Rectal smooth muscle tissue (tissue), 1 donor: Measurements from ENCODE around the gene ADCY1.
A peak's percentile ranks its signal among the peaks of the same experiment; 100 is the strongest.
"Not testable (repeated sequence)": the region's sequence is repeated elsewhere in the genome, so short reads cannot be mapped to it uniquely, and the experiment has no call there.

ENCODE experiments used
- H3K27ac ChIP-seq: one replicate; pipeline ENCODE4 v1.7.0; 2013; ENCODE audit warnings: low read depth, low read length, inconsistent platforms
- H3K27me3 ChIP-seq: one replicate; pipeline ENCODE4 v1.7.0; 2013; ENCODE audit warnings: low read length; ENCODE audit not compliant: control insufficient read depth, insufficient read depth
- H3K36me3 ChIP-seq: one replicate; pipeline ENCODE4 v1.7.0; 2013; ENCODE audit warnings: low read length; ENCODE audit not compliant: control insufficient read depth, insufficient read depth
- H3K4me1 ChIP-seq: one replicate; pipeline ENCODE4 v1.7.0; 2013; ENCODE audit warnings: low read length; ENCODE audit not compliant: control insufficient read depth, insufficient read depth
- H3K4me3 ChIP-seq: one replicate; pipeline ENCODE4 v1.7.0; 2013; ENCODE audit warnings: low read length
- H3K9ac ChIP-seq: one replicate; pipeline ENCODE4 v1.7.0; 2013; ENCODE audit warnings: low read length

The ADCY1 gene

DNA sequence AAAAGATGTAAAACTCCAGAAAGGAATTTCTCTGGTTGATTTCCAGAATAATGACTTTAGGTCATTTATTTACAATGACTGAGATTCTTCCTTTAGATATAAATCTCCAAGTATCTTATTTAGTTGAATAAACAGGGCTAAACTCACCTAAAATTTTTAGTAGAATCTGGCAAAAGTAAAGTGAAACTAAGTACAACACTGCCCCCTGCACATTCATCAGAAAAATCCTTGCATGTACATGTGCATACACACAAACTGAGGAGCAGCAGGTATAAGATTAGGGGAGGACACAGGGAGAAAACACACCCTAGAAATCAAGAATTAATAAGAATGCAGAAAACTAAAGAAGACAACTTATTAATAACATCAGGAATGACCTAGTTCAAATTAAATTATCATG lies 174.8 kb downstream of the ADCY1 start:
- not testable (repeated sequence) for H3K4me3 ChIP-seq, H3K27ac ChIP-seq, H3K27me3 ChIP-seq, H3K9ac ChIP-seq, H3K36me3 ChIP-seq, H3K4me1 ChIP-seq

DNA sequence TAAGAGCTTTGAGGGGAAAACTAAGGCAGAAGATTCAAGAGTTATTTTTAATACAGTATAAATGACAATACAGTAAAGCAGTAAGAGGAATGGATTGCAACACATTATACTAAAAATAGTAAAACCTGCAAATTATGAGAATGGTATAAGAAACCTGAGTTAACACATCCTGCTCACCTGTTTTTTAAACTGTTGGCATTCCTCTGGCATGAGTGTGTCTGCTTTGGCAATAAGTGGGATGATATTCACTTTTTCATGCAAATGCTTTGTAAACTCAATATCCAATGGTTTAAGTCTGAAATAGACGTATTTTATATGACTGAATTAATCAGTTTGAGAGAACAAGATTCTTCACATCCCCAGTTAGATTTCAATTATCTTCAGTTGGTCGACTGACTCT lies 177.2 kb downstream of the ADCY1 start:
- not testable (repeated sequence) for H3K9ac ChIP-seq, H3K4me1 ChIP-seq, H3K36me3 ChIP-seq, H3K4me3 ChIP-seq, H3K27me3 ChIP-seq, H3K27ac ChIP-seq

DNA sequence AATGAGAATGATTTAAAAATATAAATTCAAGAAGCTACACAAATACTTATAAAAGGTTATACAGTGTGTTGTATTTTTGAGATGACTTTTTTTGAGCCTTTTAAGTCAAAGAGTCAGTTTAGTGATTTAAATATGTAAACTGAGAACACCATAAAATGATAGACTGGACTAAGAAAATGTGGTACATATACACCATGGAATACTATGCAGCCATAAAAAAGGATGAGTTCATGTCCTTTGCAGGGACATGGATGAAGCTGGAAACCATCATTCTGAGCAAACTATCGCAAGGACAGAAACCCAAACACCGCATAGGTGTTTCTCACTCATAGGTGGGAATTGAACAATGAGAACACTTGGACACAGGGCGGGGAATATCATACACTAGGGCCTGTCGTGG lies 182.2 kb downstream of the ADCY1 start:
- not testable (repeated sequence) for H3K36me3 ChIP-seq, H3K4me1 ChIP-seq, H3K9ac ChIP-seq, H3K27ac ChIP-seq, H3K27me3 ChIP-seq, H3K4me3 ChIP-seq

DNA sequence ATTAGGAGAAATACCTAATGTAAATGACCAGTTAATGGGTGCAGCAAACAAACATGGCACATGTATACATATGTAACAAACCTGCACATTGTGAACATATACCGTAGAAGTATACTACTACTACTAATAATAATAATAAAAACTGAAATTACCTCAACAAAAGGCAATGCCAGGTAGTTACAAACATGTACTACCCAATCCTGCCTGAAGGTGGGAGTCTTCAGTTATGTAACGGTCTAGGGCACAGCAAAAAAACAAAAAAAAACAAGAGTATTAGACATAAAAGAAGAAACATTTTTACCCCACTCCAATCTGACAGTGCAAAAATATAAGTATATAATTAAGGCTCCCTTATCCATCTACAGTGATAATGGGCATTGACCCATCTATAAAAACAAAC lies 182.6 kb downstream of the ADCY1 start:
- not testable (repeated sequence) for H3K27me3 ChIP-seq, H3K9ac ChIP-seq, H3K27ac ChIP-seq, H3K36me3 ChIP-seq, H3K4me3 ChIP-seq, H3K4me1 ChIP-seq

DNA sequence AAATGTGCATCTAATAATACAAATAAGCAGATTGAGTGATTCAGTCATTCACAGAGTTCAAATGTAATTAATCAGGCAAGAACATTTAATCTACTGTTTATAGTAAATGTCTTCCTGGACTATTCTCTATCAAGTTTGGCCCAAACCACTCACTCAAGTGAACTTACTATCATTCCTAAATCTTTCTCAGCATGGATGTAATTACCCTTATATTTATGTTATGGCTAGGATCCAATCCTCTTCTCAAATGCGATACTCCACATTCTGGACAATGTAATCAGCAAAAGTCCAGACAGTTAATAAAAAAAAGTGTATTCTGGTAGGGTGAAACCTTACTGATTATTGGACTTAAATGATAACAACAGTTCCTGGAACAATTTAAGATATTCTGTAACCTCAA lies 185.3 kb downstream of the ADCY1 start:
- not testable (repeated sequence) for H3K36me3 ChIP-seq, H3K9ac ChIP-seq, H3K27me3 ChIP-seq, H3K4me1 ChIP-seq, H3K4me3 ChIP-seq, H3K27ac ChIP-seq

DNA sequence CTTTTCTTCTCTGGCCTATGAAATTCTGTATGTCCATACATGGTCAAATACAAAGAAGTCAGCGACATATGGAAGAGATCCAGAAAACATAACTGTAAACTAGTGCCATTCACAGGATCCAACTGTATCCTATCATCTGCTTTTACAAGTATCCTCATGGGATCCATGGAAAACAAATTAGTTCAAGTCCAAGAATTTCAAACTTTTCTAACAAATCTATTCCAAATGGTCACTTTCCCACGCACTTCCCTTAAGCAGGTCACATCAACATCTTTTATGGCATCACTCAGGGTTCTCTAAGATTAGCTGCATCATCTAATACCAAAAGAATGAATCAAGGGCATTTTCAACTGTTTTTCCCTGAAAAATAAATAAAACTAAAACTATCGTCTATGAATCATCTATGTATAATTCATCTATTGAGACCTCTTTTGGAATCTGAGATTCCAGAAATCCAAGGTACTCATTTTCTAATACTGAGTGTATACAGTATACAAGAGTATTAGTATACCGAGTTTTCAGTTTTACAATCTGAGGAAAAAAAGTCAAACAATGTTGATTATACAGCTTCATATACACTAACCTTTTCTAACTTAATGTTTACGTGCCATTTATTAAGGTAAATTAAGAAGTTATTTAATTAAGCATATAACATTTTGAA lies 187.5 kb downstream of the ADCY1 start:
- H3K9ac ChIP-seq, H3K27ac ChIP-seq, H3K4me1 ChIP-seq, H3K36me3 ChIP-seq, H3K27me3 ChIP-seq, H3K4me3 ChIP-seq: not testable (repeated sequence)

DNA sequence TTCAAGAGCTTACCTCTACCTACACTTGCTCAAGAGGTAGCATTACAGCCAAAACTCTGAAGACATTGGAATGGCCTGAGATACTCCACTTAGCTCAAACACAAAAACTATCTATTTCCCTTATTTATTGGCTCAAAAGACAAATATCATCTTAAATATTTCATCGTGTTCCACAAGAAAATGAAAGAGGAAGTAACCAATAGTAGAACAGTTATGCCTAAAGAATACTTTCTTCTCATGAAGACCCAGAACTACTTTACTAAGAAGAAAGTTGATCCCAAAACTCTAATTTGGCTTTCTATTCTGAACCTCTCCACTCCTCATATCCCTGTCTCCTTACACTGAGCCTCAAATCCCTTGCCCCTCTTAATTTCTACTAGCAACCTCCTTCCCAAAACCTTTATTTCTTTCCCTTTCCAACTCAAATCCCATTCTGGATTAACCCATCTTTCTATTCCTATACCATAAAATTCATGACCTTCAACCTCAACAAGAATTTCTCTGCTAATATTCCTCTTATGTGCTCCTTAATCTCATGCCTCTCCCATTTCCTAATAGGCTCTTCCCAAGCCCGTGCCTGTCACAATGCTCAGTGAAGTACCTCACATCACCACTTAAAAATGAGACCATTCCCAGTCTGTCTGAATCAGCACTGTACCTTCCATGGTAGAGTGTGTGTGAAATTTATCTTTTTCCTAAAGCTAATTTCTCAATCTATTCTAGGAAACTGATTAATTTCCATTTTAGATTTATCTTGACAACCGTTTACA lies 188.2 kb downstream of the ADCY1 start:
- H3K27me3 ChIP-seq, H3K27ac ChIP-seq, H3K4me1 ChIP-seq, H3K4me3 ChIP-seq, H3K36me3 ChIP-seq, H3K9ac ChIP-seq: not testable (repeated sequence)

DNA sequence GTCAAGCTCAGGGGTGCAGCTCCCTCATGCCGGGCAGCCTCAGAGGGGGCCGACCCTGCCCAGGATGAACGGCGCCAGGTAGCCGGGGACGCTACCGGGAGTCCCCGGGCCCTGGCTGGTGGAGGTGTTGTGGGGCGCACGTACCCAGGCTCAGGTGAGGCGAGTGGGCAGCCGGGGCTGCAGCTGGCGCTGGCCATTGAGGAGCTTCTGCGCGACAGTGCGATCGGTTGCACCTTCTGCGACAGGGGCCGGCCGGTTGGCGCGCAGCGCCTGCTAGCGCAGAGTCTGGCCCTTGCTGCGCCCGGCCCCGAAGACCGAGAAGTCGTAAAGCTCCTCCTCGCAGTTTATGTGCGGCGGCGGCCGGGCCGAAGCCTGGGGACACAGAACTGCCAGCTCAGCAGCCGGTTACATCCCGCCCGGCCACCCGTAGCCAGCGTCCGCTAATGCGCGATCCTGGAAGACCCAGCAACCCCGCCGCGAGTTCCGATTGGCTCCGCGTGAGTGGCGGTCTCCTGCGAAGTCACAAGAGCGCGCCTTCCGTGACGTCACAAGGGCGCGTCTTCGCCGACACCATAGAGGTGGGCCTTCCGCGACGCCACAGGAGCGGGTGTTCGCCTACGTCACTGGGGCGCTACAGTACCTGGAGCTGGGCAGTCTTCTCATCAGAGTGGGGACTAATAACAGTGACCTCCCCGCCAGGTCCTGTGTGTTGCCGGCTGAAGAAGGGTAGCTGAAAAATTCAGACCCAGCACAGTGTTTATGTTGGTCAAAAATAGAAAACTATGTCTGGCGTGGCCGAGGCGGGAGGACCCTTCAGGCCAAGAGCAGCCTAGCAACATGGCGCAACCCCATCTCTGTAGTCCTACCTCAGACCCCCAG lies 194.6 kb downstream of the ADCY1 start:
- H3K27me3 ChIP-seq, H3K36me3 ChIP-seq, H3K4me1 ChIP-seq: not testable (repeated sequence)
- Histone ChIP-seq H3K27ac (peak overlapping the region; percentile 80), H3K4me3 (peak overlapping the region; percentile 93), H3K9ac (peak overlapping the region; percentile 57)

DNA sequence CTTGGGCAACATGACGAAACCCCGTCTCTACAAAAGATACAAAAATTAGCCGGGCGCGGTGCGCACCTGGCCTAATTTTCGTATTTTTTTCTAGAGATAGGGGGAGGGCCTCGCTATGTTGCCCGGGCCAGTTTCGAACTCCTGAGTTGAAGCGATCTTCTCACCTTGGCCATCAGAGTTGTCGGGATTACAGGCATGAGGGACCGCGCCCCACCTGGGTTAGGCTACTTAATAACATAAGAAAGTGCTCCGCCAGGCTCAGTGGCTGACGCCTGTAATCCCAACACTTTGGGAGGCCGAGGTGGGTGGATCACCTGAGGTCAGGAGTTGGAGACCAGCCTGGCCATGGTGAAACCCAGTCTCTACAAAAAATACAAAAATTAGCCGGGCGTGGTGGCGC lies 195.5 kb downstream of the ADCY1 start:
- peak overlapping the region; percentile 80 for H3K27ac ChIP-seq
- not testable (repeated sequence) for H3K36me3 ChIP-seq, H3K4me1 ChIP-seq, H3K27me3 ChIP-seq, H3K9ac ChIP-seq
- H3K4me3 ChIP-seq, result peak overlapping the region; percentile 93
